ENCODE results near the gene CPSF4L. TPM values are rescaled to one million over a fixed set of nuclear protein-coding genes. Genes with fewer than 3 reads are reported as not detected.

The CPSF4L gene
- total and polyA plus RNA-seq, 2 of the 13 experiments (the other 11 are each of a cell fraction or from before 2014, with no cell fraction given), result 0.73 to 1.6 TPM

DNA sequence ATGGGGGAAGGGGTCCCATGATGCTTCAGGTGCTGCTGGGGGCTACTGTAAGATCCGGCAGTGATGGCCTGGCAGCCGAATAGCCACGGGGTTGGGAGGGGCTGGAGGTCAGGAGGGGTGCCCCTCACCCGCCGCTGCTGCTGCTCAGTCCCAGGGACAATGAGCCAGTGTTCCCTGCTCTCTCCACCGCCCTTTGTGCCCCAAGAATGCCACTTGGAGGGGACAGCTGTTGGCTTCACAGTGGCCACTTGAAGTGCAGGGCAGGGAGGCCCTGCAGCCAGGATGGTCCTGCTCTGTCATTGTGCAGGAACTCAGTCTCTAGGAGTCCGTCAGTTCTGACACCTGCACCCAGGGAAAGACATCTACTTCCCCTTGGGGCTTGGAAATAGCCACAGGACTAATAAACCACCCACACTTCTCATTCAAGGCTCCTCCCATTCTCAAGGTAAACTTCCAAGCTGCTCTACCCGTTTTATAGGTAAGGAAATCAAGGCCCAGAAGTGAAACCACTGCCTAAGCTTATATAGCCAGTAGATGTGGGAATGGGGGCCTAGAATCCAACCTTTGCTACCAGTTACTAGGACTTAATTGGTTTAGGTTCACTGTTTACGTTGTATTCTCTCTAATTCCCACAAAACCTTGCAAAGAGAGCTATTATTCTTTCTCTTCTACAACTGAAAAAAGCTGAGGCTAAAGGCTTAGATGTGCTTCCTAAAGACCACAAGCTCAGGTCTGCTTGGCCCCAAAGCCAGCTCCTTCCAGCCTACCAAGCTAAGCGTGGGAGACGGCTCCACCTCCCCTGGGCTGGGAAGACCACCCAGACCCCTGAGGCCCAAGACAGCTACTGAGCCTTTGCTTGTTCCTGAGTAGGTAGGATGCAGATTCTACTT is 6.2 kb upstream of the CPSF4L start (continued):
- TF ChIP-seq ARID5B (CRISPR knock-in tag; IDR thresholded peaks at IDR 0.05) (peak; percentile 33; the same call in 1 of the 2 replicates), ZNF879 (CRISPR knock-in tag; IDR thresholded peaks at IDR 0.05) (no peak), GMEB1 (CRISPR knock-in tag; IDR thresholded peaks at IDR 0.05; ENCODE audit: borderline replicate concordance) (no peak), ZNF687 (CRISPR knock-in tag; IDR thresholded peaks at IDR 0.05) (peak; percentile 73), THRA (CRISPR knock-in tag; IDR thresholded peaks at IDR 0.05; ENCODE audit: borderline replicate concordance) (0 out of 2 replicates have a peak, but pooled peaks have one; percentile 32), ZNF703 (CRISPR knock-in tag; IDR thresholded peaks at IDR 0.05; ENCODE audit: borderline replicate concordance) (no peak), SAFB2 (CRISPR knock-in tag; IDR thresholded peaks at IDR 0.05; ENCODE audit: borderline replicate concordance, low read depth) (no peak)
- TF ChIP-seq, protein P1, sequence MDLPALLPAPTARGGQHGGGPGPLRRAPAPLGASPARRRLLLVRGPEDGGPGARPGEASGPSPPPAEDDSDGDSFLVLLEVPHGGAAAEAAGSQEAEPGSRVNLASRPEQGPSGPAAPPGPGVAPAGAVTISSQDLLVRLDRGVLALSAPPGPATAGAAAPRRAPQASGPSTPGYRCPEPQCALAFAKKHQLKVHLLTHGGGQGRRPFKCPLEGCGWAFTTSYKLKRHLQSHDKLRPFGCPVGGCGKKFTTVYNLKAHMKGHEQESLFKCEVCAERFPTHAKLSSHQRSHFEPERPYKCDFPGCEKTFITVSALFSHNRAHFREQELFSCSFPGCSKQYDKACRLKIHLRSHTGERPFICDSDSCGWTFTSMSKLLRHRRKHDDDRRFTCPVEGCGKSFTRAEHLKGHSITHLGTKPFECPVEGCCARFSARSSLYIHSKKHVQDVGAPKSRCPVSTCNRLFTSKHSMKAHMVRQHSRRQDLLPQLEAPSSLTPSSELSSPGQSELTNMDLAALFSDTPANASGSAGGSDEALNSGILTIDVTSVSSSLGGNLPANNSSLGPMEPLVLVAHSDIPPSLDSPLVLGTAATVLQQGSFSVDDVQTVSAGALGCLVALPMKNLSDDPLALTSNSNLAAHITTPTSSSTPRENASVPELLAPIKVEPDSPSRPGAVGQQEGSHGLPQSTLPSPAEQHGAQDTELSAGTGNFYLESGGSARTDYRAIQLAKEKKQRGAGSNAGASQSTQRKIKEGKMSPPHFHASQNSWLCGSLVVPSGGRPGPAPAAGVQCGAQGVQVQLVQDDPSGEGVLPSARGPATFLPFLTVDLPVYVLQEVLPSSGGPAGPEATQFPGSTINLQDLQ (CRISPR knock-in tag; IDR thresholded peaks at IDR 0.05), result peak; percentile 24; the same call in 1 of the 2 replicates
- TF ChIP-seq, protein P2, sequence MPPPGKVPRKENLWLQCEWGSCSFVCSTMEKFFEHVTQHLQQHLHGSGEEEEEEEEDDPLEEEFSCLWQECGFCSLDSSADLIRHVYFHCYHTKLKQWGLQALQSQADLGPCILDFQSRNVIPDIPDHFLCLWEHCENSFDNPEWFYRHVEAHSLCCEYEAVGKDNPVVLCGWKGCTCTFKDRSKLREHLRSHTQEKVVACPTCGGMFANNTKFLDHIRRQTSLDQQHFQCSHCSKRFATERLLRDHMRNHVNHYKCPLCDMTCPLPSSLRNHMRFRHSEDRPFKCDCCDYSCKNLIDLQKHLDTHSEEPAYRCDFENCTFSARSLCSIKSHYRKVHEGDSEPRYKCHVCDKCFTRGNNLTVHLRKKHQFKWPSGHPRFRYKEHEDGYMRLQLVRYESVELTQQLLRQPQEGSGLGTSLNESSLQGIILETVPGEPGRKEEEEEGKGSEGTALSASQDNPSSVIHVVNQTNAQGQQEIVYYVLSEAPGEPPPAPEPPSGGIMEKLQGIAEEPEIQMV (CRISPR knock-in tag; IDR thresholded peaks at IDR 0.05; ENCODE audit: low read depth), result no peak

Measured in HepG2 (cell line).